Activated CD8-positive, alpha-beta T cell treated with anti-CD3 and anti-CD28 coated beads for 36 hours (primary cell): ENCODE results near the gene TMEM131. TPM values are rescaled to one million over a fixed set of nuclear protein-coding genes. Genes with fewer than 3 reads are reported as not detected.

Experiments used
- ATAC-seq: fragments of 200-7000 bp; cut with Tn5 transposase; one replicate; pipeline ENCODE4 v1.10.0; 2021; ENCODE audit warnings: mild to moderate bottlenecking, moderate library complexity
- CTCF ChIA-PET: fragments of 350-600 bp; sonication (Branson Sonifier 250); formaldehyde crosslinking; loops from one replicate; lab custom pipeline; 2021; ENCODE audit warnings: antibody characterized with exemption; lab: Charles Lee
- POLR2A ChIA-PET: fragments of 350-600 bp; sonication (Branson Sonifier 250); formaldehyde crosslinking; loops from one replicate; lab custom pipeline; 2021; ENCODE audit warnings: antibody characterized with exemption; lab: Charles Lee
- DNase-seq: peaks from one replicate; pipeline ENCODE4 v3.0.0-alpha.2; 2020
- H3K27ac Mint-ChIP-seq: one replicate; pipeline ENCODE4 v1.8.0; 2021; ENCODE audit warnings: mild to moderate bottlenecking, mixed read lengths
- H3K27me3 Mint-ChIP-seq: one replicate; pipeline ENCODE4 v1.8.0; 2021; ENCODE audit warnings: mixed read lengths
- H3K36me3 Mint-ChIP-seq: one replicate; pipeline ENCODE4 v1.8.0; 2021; ENCODE audit warnings: low read depth, mixed read lengths
- H3K4me1 Mint-ChIP-seq: one replicate; pipeline ENCODE4 v1.8.0; 2021; ENCODE audit warnings: low read depth, mixed read lengths
- H3K4me3 Mint-ChIP-seq: one replicate; pipeline ENCODE4 v1.8.0; 2021; ENCODE audit warnings: mild to moderate bottlenecking, moderate library complexity, mixed read lengths
- H3K9me3 Mint-ChIP-seq: one replicate; pipeline ENCODE4 v1.8.0; 2021; ENCODE audit warnings: mixed read lengths
- CTCF ChIP-seq: fragments of 200-600 bp; IDR thresholded peaks from one replicate; pipeline ENCODE4 v1.8.0; 2022; ENCODE audit warnings: antibody characterized with exemption, mild to moderate bottlenecking
- intact Hi-C: fragments of 100-400 bp; cut with micrococcal nuclease; formaldehyde crosslinking; loops from one replicate; pipeline ENCODE4 v1.10.0; 2022
- total RNA-seq, 2 experiments: library from RNA; stranded (reverse); gene quantifications; one replicate each; pipeline ENCODE4 v1.2.3, GENCODE V29; 2021

The TMEM131 gene
- total RNA-seq, 2 experiments from 2014 or later = 24.2 to 27.4 TPM

GRCh38 chr2:97764559-97765263 is 231.0 kb downstream of the TMEM131 start:
- Mint-ChIP-seq H3K9me3 (no peaks in the 10 kb centered on the region), H3K4me3 (no peak overlapping the region), H3K36me3 (peaks cover 18% of the 10 kb centered on the region), H3K4me1 (peaks cover 34% of the 10 kb centered on the region), H3K27ac (no peak overlapping the region), H3K27me3 (no peaks in the 10 kb centered on the region)
- intact Hi-C loops = no loop called here
- ATAC-seq (no peak), DNase-seq (no peak)
- ChIA-PET POLR2A (no interaction called here), CTCF (interaction anchor here (1.0 kb wide), 1 partner anchor 68 kb away, joined by 3 read pairs; no protein-coding TSS in a partner anchor)
- TF ChIP-seq CTCF = no peak

GRCh38 chr2:97763176-97763845 is 232.4 kb downstream of the TMEM131 start:
- CTCF ChIA-PET = interaction anchor here (1.1 to 1.8 kb wide), 3 partner anchors 11 to 622 kb away, joined by 4 to 8 read pairs (median 6); no protein-coding TSS in a partner anchor
- POLR2A ChIA-PET = no interaction called here
- peaks cover 21% of the 10 kb centered on the region for H3K36me3 Mint-ChIP-seq

GRCh38 chr2:97761192-97761591 is 234.6 kb downstream of the TMEM131 start:
- CTCF ChIA-PET = interaction anchor here (1.3 kb wide), 1 partner anchor 13 kb away, joined by 4 read pairs; no protein-coding TSS in a partner anchor
- Mint-ChIP-seq H3K4me1 (peaks cover 27% of the 10 kb centered on the region), H3K27me3 (no peaks in the 10 kb centered on the region), H3K9me3 (no peaks in the 10 kb centered on the region), H3K27ac (peak overlapping the region; percentile 85), H3K4me3 (peak overlapping the region; percentile 55), H3K36me3 (peaks cover 30% of the 10 kb centered on the region)
- POLR2A ChIA-PET = no interaction called here
- no peak for TF ChIP-seq CTCF
- intact Hi-C loops = no loop called here
- peak; percentile 83 for ATAC-seq
- DNase-seq = peak; percentile 67

More at GRCh38 chr2:97763176-97763845, 232.4 kb downstream of the TMEM131 start:
- no peak overlapping the region for H3K4me3 Mint-ChIP-seq
- TF ChIP-seq CTCF = no peak
- no peak for DNase-seq
- intact Hi-C loops = no loop called here
- ATAC-seq = no peak
- peaks cover 35% of the 10 kb centered on the region for H3K4me1 Mint-ChIP-seq
- H3K9me3 Mint-ChIP-seq = no peaks in the 10 kb centered on the region
- peak overlapping the region; percentile 12 for H3K27ac Mint-ChIP-seq
- no peaks in the 10 kb centered on the region for H3K27me3 Mint-ChIP-seq

GRCh38 chr2:97760480-97761049 is 235.2 kb downstream of the TMEM131 start:
- intact Hi-C loops = no loop called here
- no peaks in the 10 kb centered on the region for H3K27me3 Mint-ChIP-seq
- peak overlapping the region; percentile 85 for H3K27ac Mint-ChIP-seq
- H3K4me1 Mint-ChIP-seq = peaks cover 27% of the 10 kb centered on the region
- H3K36me3 Mint-ChIP-seq = peaks cover 30% of the 10 kb centered on the region
- ChIA-PET CTCF (no interaction called here), POLR2A (no interaction called here)
- no peak for TF ChIP-seq CTCF
- H3K9me3 Mint-ChIP-seq = no peaks in the 10 kb centered on the region
- DNase-seq (no peak), ATAC-seq (peak; percentile 27)
- H3K4me3 Mint-ChIP-seq = peak overlapping the region; percentile 55
